HFFc6 (cell line): ENCODE data around the gene TAGAP. TPM values are rescaled to one million over a fixed set of nuclear protein-coding genes. Genes with fewer than 3 reads are reported as not detected.

Source experiments
- DNase-seq: peaks from one replicate; pipeline ENCODE4 v3.0.0-alpha.2; 2018
- H3K27ac Mint-ChIP-seq: 2 replicates; pipeline ENCODE4 v1.8.0; 2020; ENCODE audit warnings: mild to moderate bottlenecking, mixed read lengths
- H3K27me3 Mint-ChIP-seq: 2 replicates; pipeline ENCODE4 v1.8.0; 2021; ENCODE audit warnings: mild to moderate bottlenecking, moderate library complexity, mixed read lengths; ENCODE audit not compliant: insufficient read depth
- H3K36me3 Mint-ChIP-seq: 2 replicates; pipeline ENCODE4 v1.8.0; 2021; ENCODE audit warnings: low read depth, mixed read lengths
- H3K4me1 Mint-ChIP-seq: 2 replicates; pipeline ENCODE4 v1.8.0; 2020; ENCODE audit warnings: low read depth, mixed read lengths
- H3K4me3 Mint-ChIP-seq: 2 replicates; pipeline ENCODE4 v1.8.0; 2020; ENCODE audit warnings: mild to moderate bottlenecking, moderate library complexity, mixed read lengths
- H3K9me3 Mint-ChIP-seq: 2 replicates; pipeline ENCODE4 v1.8.0; 2020; ENCODE audit warnings: mild to moderate bottlenecking, mixed read lengths
- CTCF ChIP-seq: fragments of 200-600 bp; sonication (generic); IDR thresholded peaks from 2 replicates; pipeline ENCODE4 v1.5.0; 2021; ENCODE audit warnings: antibody characterized with exemption, mild to moderate bottlenecking
- total RNA-seq, 6 experiments: library from RNA; stranded (reverse); fragmentation: NEBNext Ultra II Directional; extraction: Animal tissue kit (Norgen Biotek cat#: 25700); gene quantifications; 2 replicates in 1 of 6; 3 replicates in 5 of 6; pipeline ENCODE4 v1.2.3, GENCODE V29; 2021

Gene TAGAP
- total RNA-seq, 6 experiments from 2014 or later, result not detected

- H3K27me3 Mint-ChIP-seq, result peaks cover 47% of the 10 kb centered on the region
- H3K27ac Mint-ChIP-seq, result no peak overlapping the region
Observed at GRCh38 chr6:159067334-159067733, 22.5 kb upstream of the TAGAP start.

GRCh38 chr6:159066483-159066882, 21.7 kb upstream of the TAGAP start:
- no peak overlapping the region for H3K4me3 Mint-ChIP-seq
- H3K9me3 Mint-ChIP-seq, result no peaks in the 10 kb centered on the region
- H3K4me1 Mint-ChIP-seq, result no peaks in the 10 kb centered on the region
- no peak for DNase-seq
- H3K36me3 Mint-ChIP-seq, result no peaks in the 10 kb centered on the region
- TF ChIP-seq CTCF, result no peak
- H3K27ac Mint-ChIP-seq, result no peak overlapping the region
- peaks cover 52% of the 10 kb centered on the region for H3K27me3 Mint-ChIP-seq

More at GRCh38 chr6:159067334-159067733, 22.5 kb upstream of the TAGAP start:
- no peak for DNase-seq
- Mint-ChIP-seq H3K4me3 (no peak overlapping the region), H3K9me3 (no peaks in the 10 kb centered on the region), H3K36me3 (no peaks in the 10 kb centered on the region), H3K4me1 (no peaks in the 10 kb centered on the region)
- no peak for TF ChIP-seq CTCF

- no peaks in the 10 kb centered on the region for H3K36me3 Mint-ChIP-seq
- H3K4me1 Mint-ChIP-seq, result no peaks in the 10 kb centered on the region
- no peak overlapping the region for H3K4me3 Mint-ChIP-seq
- no peak for DNase-seq
- H3K9me3 Mint-ChIP-seq, result no peaks in the 10 kb centered on the region
- no peak overlapping the region for H3K27ac Mint-ChIP-seq
- TF ChIP-seq CTCF, result no peak
- H3K27me3 Mint-ChIP-seq, result peaks cover 59% of the 10 kb centered on the region
Observed at GRCh38 chr6:159065759-159066329, 21.1 kb upstream of the TAGAP start.

GRCh38 chr6:159065091-159065490, 20.3 kb upstream of the TAGAP start:
- no peaks in the 10 kb centered on the region for H3K9me3 Mint-ChIP-seq
- no peak overlapping the region for H3K27ac Mint-ChIP-seq
- no peak overlapping the region for H3K4me3 Mint-ChIP-seq
- DNase-seq, result no peak
- H3K4me1 Mint-ChIP-seq, result no peaks in the 10 kb centered on the region
- TF ChIP-seq CTCF, result no peak
- no peaks in the 10 kb centered on the region for H3K36me3 Mint-ChIP-seq
- H3K27me3 Mint-ChIP-seq, result peaks cover 63% of the 10 kb centered on the region

GRCh38 chr6:159064477-159064876, 19.7 kb upstream of the TAGAP start:
- Mint-ChIP-seq H3K27me3 (peaks cover 62% of the 10 kb centered on the region), H3K4me1 (no peaks in the 10 kb centered on the region), H3K9me3 (no peaks in the 10 kb centered on the region), H3K36me3 (no peaks in the 10 kb centered on the region), H3K4me3 (no peak overlapping the region), H3K27ac (no peak overlapping the region)
- no peak for DNase-seq
- TF ChIP-seq CTCF, result no peak

- no peaks in the 10 kb centered on the region for H3K4me1 Mint-ChIP-seq
- H3K36me3 Mint-ChIP-seq, result no peaks in the 10 kb centered on the region
- H3K27ac Mint-ChIP-seq, result no peak overlapping the region
- no peaks in the 10 kb centered on the region for H3K9me3 Mint-ChIP-seq
- TF ChIP-seq CTCF, result no peak
- no peak for DNase-seq
- H3K4me3 Mint-ChIP-seq, result no peak overlapping the region
- peaks cover 60% of the 10 kb centered on the region for H3K27me3 Mint-ChIP-seq
Observed at GRCh38 chr6:159063549-159063948, 18.8 kb upstream of the TAGAP start.
